Measurements from ENCODE around the gene GNB1L. TPM values are rescaled to one million over a fixed set of nuclear protein-coding genes. Genes with fewer than 3 reads are reported as not detected.

GNB1L gene
- total and polyA plus RNA-seq, 4 donors: 4.5 to 9.3 (median 6.7) TPM

- peak overlapping the region in 1 of 2 donors; percentile 73 for H3K27ac ChIP-seq (ENCODE audit: low read depth in 1 of 2, low read length in 1 of 2)
- no peaks in the 10 kb centered on the region for H3K27me3 ChIP-seq (ENCODE audit: control insufficient read depth in 3 of 3, insufficient read depth in 3 of 3, low read length in 2 of 3)
- H3K36me3 ChIP-seq (ENCODE audit: control insufficient read depth in 4 of 4, insufficient read depth in 4 of 4, low read length in 4 of 4): peaks cover 0 to 3% (median 0%) of the 10 kb centered on the region in 4 donors
- TF ChIP-seq CTCF (IDR thresholded peaks at IDR 0.05; ENCODE audit: control extremely low read depth, extremely low read depth): no peak
- peaks cover 0 to 21% (median 0%) of the 10 kb centered on the region in 5 donors for H3K4me1 ChIP-seq (ENCODE audit: control insufficient read depth in 5 of 5, insufficient read depth in 5 of 5, low read length in 5 of 5)
- H3K9ac ChIP-seq (ENCODE audit: insufficient read depth in 1 of 2, low read length in 2 of 2): no peak overlapping the region
- no peaks in the 10 kb centered on the region for H3K9me3 ChIP-seq (ENCODE audit: control insufficient read depth in 4 of 4, insufficient read depth in 3 of 4, low read length in 3 of 4)
- DNase-seq (no peak), ATAC-seq (ENCODE audit: insufficient read depth, low FRiP score) (no peak)
- H3K4me3 ChIP-seq: no peak overlapping the region
- WGBS, 2 donors: 74 to 94% methylated on average over 7 of the region's 7 CpGs
Measured at GRCh38 chr22:19873960-19874306, 19.3 kb upstream of the GNB1L start.

GRCh38 chr22:19873138-19873959, 18.7 kb upstream of the GNB1L start:
- TF ChIP-seq CTCF (IDR thresholded peaks at IDR 0.05; ENCODE audit: control extremely low read depth, extremely low read depth): no peak
- H3K9me3 ChIP-seq (ENCODE audit: control insufficient read depth in 4 of 4, insufficient read depth in 3 of 4, low read length in 3 of 4): no peaks in the 10 kb centered on the region
- ATAC-seq (ENCODE audit: insufficient read depth, low FRiP score): no peak
- H3K9ac ChIP-seq (ENCODE audit: insufficient read depth in 1 of 2, low read length in 2 of 2): no peak overlapping the region
- peak in 1 of 3 donors; percentile 10 for DNase-seq
- peaks cover 0 to 21% (median 0%) of the 10 kb centered on the region in 5 donors for H3K4me1 ChIP-seq (ENCODE audit: control insufficient read depth in 5 of 5, insufficient read depth in 5 of 5, low read length in 5 of 5)
- H3K27ac ChIP-seq (ENCODE audit: low read depth in 1 of 2, low read length in 1 of 2): peak overlapping the region in 1 of 2 donors; percentile 73
- 71 to 87% methylated on average over 27 of the region's 27 CpGs for WGBS, 2 donors
- peaks cover 0 to 3% (median 0%) of the 10 kb centered on the region in 4 donors for H3K36me3 ChIP-seq (ENCODE audit: control insufficient read depth in 4 of 4, insufficient read depth in 4 of 4, low read length in 4 of 4)
- no peak overlapping the region for H3K4me3 ChIP-seq
- H3K27me3 ChIP-seq (ENCODE audit: control insufficient read depth in 3 of 3, insufficient read depth in 3 of 3, low read length in 2 of 3): no peaks in the 10 kb centered on the region

- no peak overlapping the region for H3K9ac ChIP-seq (ENCODE audit: insufficient read depth in 1 of 2, low read length in 2 of 2)
- ATAC-seq (ENCODE audit: insufficient read depth, low FRiP score): no peak
- H3K27ac ChIP-seq (ENCODE audit: low read depth in 1 of 2, low read length in 1 of 2): no peak overlapping the region
- TF ChIP-seq CTCF (IDR thresholded peaks at IDR 0.05; ENCODE audit: control extremely low read depth, extremely low read depth): no peak
- no peaks in the 10 kb centered on the region for H3K9me3 ChIP-seq (ENCODE audit: control insufficient read depth in 4 of 4, insufficient read depth in 3 of 4, low read length in 3 of 4)
- H3K4me1 ChIP-seq (ENCODE audit: control insufficient read depth in 5 of 5, insufficient read depth in 5 of 5, low read length in 5 of 5): peaks cover 0 to 21% (median 0%) of the 10 kb centered on the region in 5 donors
- peaks cover 0 to 3% (median 0%) of the 10 kb centered on the region in 4 donors for H3K36me3 ChIP-seq (ENCODE audit: control insufficient read depth in 4 of 4, insufficient read depth in 4 of 4, low read length in 4 of 4)
- WGBS, 2 donors: 56 to 57% methylated on average over 7 of the region's 7 CpGs
- H3K27me3 ChIP-seq (ENCODE audit: control insufficient read depth in 3 of 3, insufficient read depth in 3 of 3, low read length in 2 of 3): no peaks in the 10 kb centered on the region
- peak in 2 of 3 donors; percentile 24 to 25 for DNase-seq
- no peak overlapping the region for H3K4me3 ChIP-seq
Measured at GRCh38 chr22:19872779-19873137, 18.1 kb upstream of the GNB1L start.
